Stimulated activated naive CD4-positive, alpha-beta T cell treated with Interleukin-2 at 50 U/mL for 16 hours (primary cell): ENCODE data around the gene KSR2.

ENCODE experiments used
- DNase-seq: peaks from one replicate; lab custom pipeline; 2025; lab: John Stamatoyannopoulos, UW

The KSR2 gene

GRCh38 chr12:117452112-117452511, 516.7 kb downstream of the KSR2 start:
- no peak for DNase-seq

GRCh38 chr12:117450209-117450608, 518.6 kb downstream of the KSR2 start:
- no peak for DNase-seq

GRCh38 chr12:117447665-117448366, 521.0 kb downstream of the KSR2 start:
- no peak for DNase-seq

- no peak for DNase-seq
Observed at GRCh38 chr12:117444781-117445180, 524.0 kb downstream of the KSR2 start.

GRCh38 chr12:117441751-117442150, 527.0 kb downstream of the KSR2 start:
- DNase-seq = no peak

GRCh38 chr12:117440384-117440783, 528.4 kb downstream of the KSR2 start:
- no peak for DNase-seq

- no peak for DNase-seq
Observed at GRCh38 chr12:117439531-117440001, 529.2 kb downstream of the KSR2 start.

GRCh38 chr12:117438809-117439208, 530.0 kb downstream of the KSR2 start:
- DNase-seq = no peak

GRCh38 chr12:117437516-117438255, 531.1 kb downstream of the KSR2 start:
- DNase-seq = no peak

- DNase-seq = no peak
Observed at GRCh38 chr12:117433878-117434277, 534.9 kb downstream of the KSR2 start.

GRCh38 chr12:117430246-117430645, 538.5 kb downstream of the KSR2 start:
- no peak for DNase-seq

GRCh38 chr12:117427211-117427610, 541.6 kb downstream of the KSR2 start:
- DNase-seq = no peak

- DNase-seq = no peak
Observed at GRCh38 chr12:117421987-117422386, 546.8 kb downstream of the KSR2 start.

GRCh38 chr12:117421068-117421752, 547.6 kb downstream of the KSR2 start:
- DNase-seq = no peak

- DNase-seq = no peak
Observed at GRCh38 chr12:117417004-117417403, 551.8 kb downstream of the KSR2 start.

- no peak for DNase-seq
Observed at GRCh38 chr12:117412465-117413188, 556.2 kb downstream of the KSR2 start.

- DNase-seq = no peak
Observed at GRCh38 chr12:117409286-117409685, 559.5 kb downstream of the KSR2 start.

GRCh38 chr12:117408161-117408791, 560.5 kb downstream of the KSR2 start:
- no peak for DNase-seq

GRCh38 chr12:117404940-117405339, 563.9 kb downstream of the KSR2 start:
- DNase-seq = no peak

- DNase-seq = no peak
Observed at GRCh38 chr12:117404203-117404853, 564.5 kb downstream of the KSR2 start.

GRCh38 chr12:117403586-117404139, 565.1 kb downstream of the KSR2 start:
- DNase-seq = no peak
